Limb (tissue), 2 donors: ENCODE data around the gene DLGAP4.
A peak's percentile ranks its signal among the peaks of the same experiment; 100 is the strongest.
"Not testable (repeated sequence)": the region's sequence is repeated elsewhere in the genome, so short reads cannot be mapped to it uniquely, and the experiment has no call there.

Experiments
- DNase-seq, 2 donors: peaks; one replicate each; pipeline ENCODE4 v3.0.0-alpha.2; 2016; ENCODE audit errors: extremely low spot score in 2 of 2

Gene DLGAP4

DNA sequence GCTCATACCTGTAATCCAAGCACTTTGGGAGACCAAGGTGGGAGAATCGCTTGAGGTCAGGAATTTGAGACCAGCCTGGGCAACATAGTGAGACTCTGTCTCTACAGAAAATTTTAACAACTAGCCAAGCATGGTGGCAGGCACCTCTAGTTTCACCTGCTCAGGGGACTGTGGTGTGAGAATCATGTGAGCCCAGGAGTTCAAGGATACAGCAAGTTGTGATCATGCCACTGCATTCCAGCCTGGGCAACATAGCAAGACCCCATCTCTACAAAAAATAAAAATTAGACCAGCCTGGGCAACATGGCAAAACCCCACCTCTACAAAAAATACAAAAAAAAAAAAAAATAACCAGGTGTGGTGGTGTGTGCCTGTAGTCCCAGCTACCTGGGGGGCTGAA is 73.8 kb downstream of the DLGAP4 start:
- DNase-seq: not testable (repeated sequence)

DNA sequence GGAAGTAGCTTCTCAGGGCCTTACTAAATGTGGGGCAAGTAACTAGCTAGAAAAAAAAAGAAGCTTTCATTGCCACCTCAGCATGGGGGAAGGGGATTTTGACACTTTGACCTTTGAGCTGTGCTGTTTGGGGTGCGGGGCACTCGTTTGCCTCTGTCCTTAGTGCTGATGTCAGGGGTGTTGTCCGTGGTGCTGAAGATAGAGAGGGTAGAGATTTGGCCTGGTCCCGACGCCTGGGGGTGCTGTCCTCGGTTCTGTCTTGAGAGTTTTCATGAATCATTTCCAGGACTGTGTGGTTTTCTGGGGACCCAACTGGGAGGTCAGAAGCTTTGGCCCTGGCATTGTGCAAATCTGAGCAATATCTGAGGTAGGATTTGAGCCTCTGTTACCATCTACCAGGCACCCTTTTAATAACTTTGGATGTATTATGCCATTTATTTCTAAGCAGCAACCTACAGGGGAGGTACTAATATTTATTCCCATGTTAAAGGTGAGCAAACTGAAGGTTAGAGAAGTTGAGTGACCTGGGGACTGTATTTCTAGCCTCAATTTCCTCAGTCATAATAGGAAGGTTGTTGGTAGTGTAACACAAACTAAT is 78.0 kb downstream of the DLGAP4 start:
- DNase-seq: peak; percentile 11 to 71

DNA sequence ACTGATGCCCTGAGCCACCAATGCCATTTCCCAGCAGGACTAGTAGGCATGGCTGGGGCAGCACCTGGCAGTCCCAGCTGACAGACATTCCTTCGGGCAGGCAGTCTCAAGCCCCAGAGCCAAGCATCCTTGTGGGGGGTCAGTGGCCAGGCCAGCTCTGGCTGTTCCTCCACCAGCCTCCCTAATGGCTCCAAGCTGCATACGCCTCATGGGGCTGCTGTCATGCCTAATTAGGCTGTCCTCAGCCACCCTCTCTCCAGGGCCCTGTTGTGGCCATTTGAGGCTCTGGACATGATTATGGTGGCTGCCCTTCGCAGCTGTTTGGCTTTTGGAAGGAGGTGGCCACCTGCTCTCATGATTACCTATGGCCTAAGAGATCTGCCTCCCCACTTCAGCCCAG is 79.4 kb downstream of the DLGAP4 start:
- no peak for DNase-seq

DNA sequence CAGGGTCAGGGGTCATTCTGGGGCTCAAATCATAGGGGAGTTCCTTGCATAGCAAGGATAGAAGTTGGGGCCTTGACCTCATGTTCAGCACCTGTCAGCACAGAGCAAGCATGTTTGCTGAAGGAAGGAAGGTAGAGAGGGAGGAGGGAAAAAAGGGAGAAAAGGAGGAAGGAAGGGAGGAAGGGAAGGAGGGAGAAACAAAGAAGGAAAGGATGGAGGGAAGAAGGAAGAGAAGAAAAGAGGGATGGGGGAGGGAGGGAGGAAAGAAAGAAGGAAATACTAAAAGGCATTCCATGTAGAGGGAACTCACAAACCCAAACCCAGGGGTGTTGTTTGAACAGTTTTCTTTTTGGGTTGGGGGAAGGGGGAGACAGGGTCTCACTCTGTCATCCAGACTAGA is 80.1 kb downstream of the DLGAP4 start:
- DNase-seq: no peak

DNA sequence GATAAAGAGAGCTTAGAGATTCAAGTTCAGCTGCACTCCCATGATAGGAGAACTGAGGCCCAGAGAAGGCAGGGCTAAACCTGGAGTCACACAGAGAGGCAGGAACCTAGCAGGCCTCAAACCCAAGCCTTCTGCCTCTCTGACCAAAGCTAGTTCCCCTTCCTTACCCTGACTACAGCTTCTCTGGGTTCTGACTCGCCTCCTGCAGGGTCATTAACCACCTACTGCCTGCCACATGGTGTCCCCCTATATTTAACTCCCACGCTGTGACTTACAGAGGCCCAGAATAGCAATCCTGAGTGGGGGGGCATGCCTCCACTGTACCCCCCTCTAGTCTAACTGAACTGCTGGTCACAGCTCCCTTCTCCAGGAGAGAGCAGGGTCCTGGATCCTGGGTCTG is 84.1 kb downstream of the DLGAP4 start:
- no peak for DNase-seq

DNA sequence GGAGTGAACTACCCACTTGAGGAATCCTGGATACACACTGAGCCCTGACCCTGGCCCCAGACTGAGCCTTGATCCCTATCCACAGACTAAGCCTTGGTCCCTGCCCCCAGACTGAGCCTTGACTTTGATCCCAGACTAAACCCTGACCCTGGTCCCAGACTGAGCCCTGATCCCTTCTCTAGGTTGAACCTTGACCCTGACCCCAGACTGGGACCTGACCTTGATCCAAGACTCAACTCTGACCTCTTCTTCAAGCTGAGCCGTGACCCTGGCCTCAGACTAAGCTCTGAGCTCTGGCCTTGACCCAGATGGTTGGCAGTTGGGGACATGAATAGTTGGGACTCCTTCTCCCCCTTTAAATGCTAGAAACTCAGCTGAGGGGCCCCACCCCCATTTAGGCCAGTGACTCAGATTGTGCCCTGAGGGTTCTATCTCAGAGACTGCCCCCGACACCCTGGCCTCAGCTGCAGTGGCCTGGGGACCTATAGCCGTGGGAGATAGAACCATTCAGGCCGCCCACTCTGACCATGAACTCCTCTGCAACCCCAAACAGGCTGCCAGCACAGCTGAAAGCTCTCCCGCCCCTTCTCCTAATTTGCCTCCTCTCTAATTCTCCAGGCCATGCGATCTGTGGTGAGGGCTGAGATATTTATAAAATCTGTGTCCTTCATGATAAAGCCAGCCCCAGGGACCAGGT is 84.7 kb downstream of the DLGAP4 start:
- DNase-seq: no peak

DNA sequence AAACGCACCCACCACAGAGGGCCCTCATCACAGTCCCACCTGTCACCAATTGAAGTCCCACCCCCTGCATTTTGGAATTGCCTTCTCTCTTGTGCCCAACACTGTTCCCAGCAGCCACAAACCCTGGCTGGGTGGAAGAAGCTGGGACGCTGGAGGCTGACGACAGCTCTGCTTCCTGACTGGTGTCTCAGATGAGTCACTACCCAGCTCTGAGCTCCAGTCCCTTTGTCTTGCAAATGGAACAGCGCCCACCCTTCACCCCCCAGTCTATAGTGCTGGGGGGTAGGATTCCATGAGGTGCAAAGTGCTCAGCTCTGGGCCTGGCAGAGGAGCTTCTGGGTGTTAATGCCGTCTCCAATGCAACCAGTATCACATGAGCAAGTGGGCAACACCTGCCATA is 85.3 kb downstream of the DLGAP4 start:
- DNase-seq: no peak

DNA sequence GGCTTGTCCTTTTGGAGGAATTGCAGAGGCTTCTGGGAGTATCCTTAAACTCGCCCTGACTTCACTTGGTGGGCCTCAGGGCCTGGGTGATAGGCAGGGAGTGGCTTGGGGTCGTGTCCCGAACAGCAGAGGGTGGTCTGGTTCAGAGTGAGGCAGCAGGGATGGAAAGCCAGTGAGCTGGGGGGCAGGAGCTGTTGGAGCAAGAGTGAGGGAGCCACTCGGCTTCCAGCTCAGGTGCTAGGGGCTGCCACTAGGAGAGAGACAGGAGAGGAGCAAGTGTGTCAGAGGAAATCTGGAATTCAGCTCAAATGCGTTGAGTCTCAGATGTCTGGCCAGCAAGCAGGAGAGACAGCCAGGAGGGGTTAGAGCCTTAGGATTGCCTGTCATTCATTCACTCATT is 85.8 kb downstream of the DLGAP4 start:
- DNase-seq: no peak

DNA sequence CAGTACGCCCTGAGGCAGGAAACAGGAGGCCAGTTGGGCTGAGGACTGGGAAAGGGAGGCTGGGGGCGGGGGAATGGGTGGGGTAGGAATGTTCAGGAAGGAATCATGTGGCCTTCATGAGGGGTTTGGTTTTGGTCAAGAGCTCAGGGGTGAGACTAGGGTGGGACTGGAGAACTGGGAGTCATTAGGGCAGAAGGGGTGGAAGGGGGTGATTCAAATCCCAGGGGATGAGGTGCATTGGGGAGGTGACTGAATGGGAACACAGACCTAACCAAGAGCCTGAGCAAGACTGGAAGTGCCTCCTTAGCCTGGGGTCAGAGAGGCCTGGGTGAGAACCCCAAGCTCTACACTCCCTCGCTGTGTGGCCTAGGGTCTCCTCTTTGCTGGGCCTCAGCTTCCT is 86.8 kb downstream of the DLGAP4 start:
- DNase-seq: no peak

DNA sequence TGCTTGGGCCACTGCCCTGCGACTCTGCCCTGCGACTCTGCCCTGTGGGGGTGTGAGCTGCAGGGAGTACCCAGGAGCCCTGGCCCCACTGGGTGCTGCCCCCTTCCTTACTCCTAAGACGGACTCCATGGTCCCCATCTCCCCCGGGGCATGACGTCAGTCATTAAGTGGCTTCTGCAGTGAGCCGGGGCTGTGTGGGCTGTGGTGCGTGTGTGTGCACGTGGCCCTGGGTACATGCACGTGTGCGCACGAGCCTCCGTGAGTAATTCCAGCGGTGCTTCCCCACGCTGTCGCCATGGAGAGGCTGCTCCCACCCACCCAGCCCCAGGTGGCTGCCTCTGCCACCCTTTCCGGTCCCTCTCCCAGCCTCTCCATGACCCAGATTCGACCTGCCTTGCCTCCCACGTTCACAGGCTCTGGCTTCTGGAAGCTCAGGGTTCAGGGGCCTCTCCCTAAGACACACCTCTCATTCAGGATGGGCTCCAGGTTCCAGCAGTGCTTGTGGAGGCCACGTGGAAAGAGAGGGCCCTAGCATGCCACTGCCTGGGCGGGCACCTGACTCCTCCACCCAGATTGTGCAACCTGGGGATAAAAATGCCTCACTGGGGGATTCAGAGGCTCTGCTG is 88.3 kb downstream of the DLGAP4 start:
- DNase-seq: no peak

DNA sequence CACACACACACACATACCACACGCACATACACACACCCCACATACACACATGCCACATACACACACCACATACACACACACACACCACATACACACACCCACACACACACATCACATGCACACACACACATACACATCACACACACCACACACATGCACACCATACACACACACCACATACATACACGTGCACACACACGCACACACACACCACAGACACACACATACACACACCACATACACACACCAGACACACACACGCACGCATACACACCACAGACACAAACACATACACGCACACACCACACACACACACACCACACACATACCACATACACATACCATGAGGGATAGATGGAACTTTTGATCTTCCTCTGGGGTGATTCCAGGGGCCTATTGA is 90.2 kb downstream of the DLGAP4 start:
- no peak for DNase-seq

DNA sequence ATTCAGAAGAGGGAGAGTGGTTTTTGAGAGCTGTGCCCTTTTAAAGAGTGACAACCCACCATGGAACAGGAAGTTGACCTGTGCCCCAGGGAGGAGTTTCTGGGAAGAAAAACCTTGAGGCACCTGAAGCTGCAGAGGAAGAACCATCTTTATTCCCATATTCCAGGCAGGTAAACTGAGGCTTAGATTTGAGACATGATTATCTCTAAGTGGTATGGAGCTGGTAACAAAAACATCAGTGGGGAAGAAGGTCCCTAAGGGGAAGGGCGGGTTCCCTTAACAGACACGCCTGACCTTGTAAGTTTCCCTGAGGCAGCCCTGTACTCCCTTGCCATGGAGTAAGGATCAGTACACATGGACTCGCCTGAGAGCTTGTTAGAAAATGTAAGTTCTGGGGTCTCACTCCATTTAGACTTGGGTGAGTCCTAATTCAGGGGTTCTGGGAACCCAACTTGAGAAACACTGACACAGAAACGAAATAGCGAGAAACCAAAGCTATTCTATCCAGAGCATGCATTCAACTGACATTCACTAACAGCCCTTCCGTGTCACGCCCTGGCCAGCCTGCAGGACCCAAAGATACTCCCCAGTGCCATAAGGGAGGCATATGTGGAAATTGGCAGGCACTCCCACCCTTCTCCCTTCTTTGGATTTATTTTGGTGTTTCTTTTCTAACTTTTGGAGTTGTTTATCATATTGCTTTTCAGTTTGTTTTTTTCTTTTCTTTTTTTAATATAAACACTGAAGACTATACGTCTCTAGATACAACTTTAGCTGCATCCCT is 90.9 kb downstream of the DLGAP4 start:
- DNase-seq: no peak

DNA sequence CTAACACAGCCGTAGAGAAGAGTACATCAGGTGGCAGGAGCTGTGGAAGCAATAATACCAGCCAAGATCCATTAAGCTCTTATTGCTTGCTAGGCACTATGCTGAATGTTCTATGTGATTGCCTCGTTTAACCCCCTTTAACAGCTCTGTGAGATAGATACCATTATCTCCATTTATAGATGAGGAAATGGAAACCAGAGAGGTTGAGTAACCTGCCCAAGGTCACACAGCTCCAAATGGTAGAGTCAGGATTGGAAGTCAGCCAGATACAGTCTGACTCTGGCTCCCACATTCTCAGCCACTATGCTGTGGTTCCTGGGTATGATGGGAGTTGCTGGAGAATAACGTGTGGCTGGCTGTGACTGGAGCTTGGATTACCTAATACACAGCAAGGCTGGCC is 92.4 kb downstream of the DLGAP4 start:
- DNase-seq: no peak

DNA sequence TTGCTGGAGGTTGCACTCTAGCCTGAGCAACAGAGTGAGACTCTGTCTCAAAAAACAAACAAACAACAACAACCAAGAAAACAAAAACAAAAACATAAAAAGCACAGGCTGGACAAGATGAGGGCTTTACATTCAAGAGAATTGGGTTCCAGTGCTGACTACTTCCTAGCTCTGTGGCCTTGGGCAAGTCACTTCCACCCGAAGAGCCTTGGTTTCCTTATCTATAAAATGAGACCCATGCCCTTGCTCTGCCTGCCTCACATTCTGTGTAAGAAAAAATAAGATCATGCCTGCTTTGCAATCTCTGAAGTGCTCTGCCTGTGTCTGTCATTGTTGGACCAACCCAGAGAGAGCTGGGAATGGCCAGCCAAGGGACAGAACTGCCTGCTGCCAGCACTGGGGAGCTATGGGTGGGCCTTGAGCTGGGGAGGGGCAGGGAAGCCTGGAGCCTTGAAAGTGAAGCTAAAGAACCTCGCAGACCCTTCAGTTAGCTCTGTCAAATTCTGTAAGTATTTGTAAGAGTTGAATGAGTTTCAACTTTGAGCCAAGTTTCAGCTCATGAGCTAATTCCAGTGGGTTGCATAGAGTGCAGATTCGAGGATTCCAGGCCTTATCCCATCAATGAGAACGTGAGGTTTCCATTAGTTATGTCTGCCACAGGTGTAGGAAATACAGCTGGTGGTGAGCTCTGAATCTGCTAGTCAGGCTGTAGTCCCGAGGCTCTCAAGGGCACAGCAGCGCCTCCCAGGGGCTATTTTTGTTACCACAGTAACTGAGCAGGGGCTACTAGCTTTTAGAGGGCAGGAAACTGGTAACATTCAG is 93.2 kb downstream of the DLGAP4 start:
- no peak for DNase-seq

DNA sequence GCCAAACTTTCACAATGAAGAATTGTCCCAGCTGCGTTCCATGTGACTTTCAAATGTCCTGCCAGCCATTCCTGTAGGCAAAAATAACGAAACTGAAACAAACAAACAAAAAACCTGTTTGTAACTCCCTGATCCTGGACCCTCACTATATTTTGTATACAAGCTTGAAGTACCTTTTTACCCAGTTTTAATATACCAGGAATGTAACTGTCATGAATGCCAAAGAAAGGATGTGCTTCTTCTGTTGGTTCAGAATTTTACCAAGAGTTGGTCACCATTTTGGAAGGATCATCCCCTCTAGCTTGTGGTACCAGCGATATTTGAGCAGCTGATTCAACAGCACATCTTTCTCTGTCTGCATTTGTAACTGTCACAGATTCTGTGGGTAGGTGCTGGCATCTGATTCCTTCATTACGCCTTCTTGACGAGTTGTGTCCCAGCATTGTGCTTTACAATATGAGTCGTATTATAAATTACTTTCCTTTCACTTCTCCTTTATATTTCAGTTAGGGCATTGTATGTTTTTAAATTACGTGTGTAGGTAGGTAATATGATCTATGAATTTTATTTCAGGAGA is 93.9 kb downstream of the DLGAP4 start:
- DNase-seq: no peak

DNA sequence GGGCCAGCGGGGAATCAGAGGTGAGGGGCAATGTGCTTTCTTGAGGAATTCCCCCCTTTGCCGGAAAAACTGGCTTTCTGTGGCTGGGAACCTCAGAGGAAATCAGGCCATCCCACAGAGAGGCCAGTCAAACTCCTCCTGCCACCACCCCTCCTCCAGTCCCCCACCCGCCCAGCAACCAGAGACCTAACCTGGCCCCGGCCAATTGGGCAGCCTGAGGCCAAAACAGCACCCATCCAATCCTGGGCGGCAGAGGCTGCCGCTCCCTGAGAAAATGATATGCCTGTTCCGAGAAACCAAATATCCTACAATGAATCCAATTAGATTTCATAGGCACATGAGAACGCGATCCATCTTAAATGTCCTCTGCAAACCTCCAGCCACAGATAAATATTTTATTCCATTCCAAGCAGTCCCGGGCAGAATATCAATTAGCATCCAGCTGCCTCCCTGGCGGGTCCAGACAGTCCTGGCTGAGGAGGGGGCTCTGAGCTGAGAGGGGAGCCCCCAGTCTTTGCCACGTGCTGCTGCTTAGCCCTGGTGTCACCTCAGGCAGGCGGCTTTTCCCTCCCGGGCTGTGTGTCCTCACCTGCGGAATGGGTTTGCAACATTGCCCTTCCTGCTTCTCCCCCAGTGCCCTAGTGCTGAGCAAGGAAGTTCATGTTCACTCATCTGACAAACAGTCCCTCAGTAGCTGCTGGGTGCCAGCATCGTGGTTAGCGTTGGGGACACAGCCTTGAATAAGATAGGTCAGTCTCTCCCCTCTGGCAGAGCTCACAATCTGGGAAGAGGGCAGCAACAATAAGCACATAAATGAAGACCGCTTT is 95.0 kb downstream of the DLGAP4 start:
- no peak for DNase-seq

DNA sequence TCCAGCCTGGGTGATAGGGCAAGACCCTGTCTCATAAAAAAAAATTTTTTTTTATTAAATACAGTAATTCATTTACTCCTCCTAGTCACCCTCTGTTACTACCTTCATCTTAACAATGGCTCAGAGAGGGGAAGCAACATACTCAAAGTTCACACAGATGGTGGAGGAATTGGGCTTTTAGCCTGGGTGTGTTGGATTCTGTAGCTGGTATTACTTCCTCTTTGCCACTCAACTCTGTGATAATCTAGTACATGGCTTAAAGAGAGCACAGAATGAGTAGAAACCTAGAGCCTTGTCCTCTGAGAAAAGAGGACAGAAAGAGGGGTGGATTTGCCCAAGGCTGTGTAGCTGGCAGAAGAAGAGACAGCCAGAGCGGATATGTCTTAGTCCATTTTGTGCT is 96.6 kb downstream of the DLGAP4 start:
- DNase-seq: no peak

DNA sequence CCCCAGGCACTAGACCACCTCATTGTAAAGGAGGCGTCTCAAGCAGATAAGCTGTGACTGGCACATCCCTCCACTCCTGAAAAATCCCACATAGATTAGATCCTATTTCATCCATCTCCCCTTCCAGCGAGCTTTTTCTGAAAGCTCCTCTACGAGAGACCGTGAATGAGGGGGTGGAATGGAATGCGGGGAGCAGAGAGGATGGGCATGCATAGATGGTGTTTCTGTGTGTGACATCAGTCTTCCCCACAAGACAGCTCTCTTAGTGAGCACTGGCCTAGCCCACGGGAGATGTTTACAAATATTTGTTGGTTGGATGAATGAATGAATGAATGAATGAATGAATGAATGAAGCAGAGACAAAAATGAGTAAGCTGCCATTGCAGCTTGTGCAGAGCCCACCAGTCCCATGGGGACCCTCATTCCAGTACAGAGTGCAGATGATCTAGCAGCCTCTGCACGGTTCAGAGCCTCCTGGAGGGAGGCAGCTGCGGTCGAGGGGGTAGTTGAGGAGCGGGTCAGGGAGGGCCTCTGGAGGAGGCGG is 98.4 kb downstream of the DLGAP4 start:
- DNase-seq: no peak

DNA sequence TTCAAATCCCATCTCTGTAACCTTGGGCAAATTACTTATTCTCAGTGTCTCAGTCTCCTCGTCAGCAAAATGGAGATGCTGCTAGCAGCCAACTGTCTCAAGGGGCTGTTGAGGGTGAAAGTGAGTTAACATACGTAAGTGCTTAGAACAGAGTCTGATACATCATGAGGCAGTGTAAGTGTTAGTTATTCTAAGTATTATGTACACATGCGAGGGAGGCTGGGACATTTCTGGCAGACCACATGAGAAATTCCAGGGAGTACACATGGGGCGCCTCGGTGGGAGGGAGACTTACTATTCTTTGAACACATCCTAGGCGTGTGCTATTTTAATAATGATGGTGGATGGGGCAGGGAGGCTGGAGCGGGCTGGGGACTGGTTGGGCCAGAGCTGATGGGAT is 99.1 kb downstream of the DLGAP4 start:
- no peak for DNase-seq

DNA sequence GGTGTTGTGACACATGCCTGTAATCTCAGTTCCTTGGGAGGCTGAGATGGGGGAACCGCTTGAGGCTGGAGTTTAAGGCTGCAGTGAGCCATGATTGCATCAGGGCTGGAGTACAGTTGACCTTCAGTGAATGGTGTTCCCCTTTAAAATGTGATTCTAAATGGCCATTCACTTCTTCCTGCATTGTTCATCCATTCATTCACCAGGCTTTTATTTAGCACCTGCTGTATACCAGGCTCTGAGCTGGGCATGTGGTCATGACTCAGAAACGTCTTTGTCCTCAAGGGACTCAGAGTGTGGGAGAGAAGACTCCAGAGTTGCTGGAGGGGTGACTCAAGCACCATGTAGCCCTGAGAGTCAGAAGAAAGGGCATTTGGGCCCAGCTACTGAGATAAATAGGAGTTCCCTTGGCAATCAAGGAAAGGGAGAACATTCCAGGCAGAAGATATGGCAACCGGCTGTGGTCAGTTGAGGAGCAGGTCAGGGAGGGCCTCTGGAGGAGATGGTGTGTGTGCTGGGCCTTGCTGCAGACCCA is 101.1 kb downstream of the DLGAP4 start:
- DNase-seq: no peak
